Right cardiac atrium (tissue), 5 donors: ENCODE results near the gene MIP. TPM values are rescaled to one million over a fixed set of nuclear protein-coding genes. Genes with fewer than 3 reads are reported as not detected.
"Not testable (repeated sequence)": the region's sequence is repeated elsewhere in the genome, so short reads cannot be mapped to it uniquely, and the experiment has no call there.

Experiments used
- ATAC-seq, 2 donors: fragments of 200-7000 bp; cut with Tn5 transposase; one replicate each; pipeline versions ENCODE4 v1.8.0 to v1.9.1; 2020; ENCODE audit warnings: moderate library complexity in 2 of 2, mild to moderate bottlenecking in 1 of 2
- DNase-seq, 3 donors: peaks; one replicate each; pipeline ENCODE4 v3.0.0-alpha.2; 2020
- H3K27ac ChIP-seq: one replicate; pipeline ENCODE4 v1.5.1; 2013; ENCODE audit warnings: mild to moderate bottlenecking, low read length, control low read depth, moderate library complexity
- H3K27me3 ChIP-seq: one replicate; pipeline ENCODE4 v1.6.1; 2013; ENCODE audit not compliant: control insufficient read depth, insufficient read depth
- H3K4me1 ChIP-seq: one replicate; pipeline ENCODE4 v1.6.1; 2013; ENCODE audit warnings: low read length; ENCODE audit not compliant: control insufficient read depth, insufficient read depth
- H3K4me3 ChIP-seq: one replicate; pipeline ENCODE4 v1.5.1; 2013; ENCODE audit warnings: low read length, control low read depth
- H3K9me3 ChIP-seq: one replicate; pipeline ENCODE4 v1.6.1; 2013; ENCODE audit warnings: low read length; ENCODE audit not compliant: control insufficient read depth
- WGBS: extraction: QIAGEN DNeasy Blood & Tissue Kit; methylation state at CpG from one replicate; pipeline ENCODE4 v1.1.7; 2013; 5-methylcytosine and 5-hydroxymethylcytosine counted together
- intact Hi-C, 4 donors: fragments of 100-400 bp; cut with DNase I; formaldehyde crosslinking; loops; one replicate each; pipeline versions ENCODE4 v1.11.0 to v1.14.0; 2022 to 2023
- polyA plus RNA-seq: library from polyadenylated mRNA; stranded (reverse); fragments of 200-250 nt; gene quantifications from one replicate; pipeline ENCODE4 v1.2.3, GENCODE V29; 2013
- total RNA-seq, 4 donors: library from RNA; stranded (reverse); fragmentation: NEBNext Ultra II Directional; extraction: Animal tissue kit (Norgen Biotek cat#: 25700); gene quantifications; one replicate each; pipeline ENCODE4 v1.2.1, GENCODE V29; 2021
- donor health status: healthy with polysubstance abuse.
- donor health status: DM: no; HTN: yes; CAD: no.
- donor health status: DM: no; HTN: no; CAD: no.
- donor health status: DM: no; HTN: yes; CAD: no; lungs with severe emphysema.
- donor health status: DM: yes; HTN: yes; CAD: no.

Gene MIP
- total and polyA plus RNA-seq, 5 donors = 0.14 to 0.34 (median 0.20) TPM; not detected in 1

DNA sequence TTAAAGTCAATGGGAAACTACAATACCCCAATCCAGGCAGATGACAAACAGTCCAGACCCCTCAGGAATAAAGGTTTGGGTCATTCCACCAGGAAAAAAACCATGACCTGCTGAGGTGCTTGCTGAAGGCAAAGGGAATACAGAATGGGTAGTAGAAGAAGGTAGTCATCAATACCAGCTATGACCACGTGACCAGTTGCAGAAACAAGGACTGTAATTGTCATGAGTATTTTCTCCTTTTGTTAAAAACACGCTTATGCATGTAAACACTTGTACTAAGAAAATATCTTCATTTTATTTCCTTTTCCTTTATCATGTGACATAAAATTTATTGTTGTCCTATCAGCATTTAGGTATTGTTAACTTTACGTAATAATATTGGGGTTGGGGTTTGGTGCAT is 50.2 kb downstream of the MIP start:
- H3K9me3 ChIP-seq, H3K27ac ChIP-seq, intact Hi-C loops, DNase-seq, ATAC-seq, H3K4me3 ChIP-seq, H3K4me1 ChIP-seq, H3K27me3 ChIP-seq: not testable (repeated sequence)
- 90% methylated on average over 3 of the region's 3 CpGs for WGBS

DNA sequence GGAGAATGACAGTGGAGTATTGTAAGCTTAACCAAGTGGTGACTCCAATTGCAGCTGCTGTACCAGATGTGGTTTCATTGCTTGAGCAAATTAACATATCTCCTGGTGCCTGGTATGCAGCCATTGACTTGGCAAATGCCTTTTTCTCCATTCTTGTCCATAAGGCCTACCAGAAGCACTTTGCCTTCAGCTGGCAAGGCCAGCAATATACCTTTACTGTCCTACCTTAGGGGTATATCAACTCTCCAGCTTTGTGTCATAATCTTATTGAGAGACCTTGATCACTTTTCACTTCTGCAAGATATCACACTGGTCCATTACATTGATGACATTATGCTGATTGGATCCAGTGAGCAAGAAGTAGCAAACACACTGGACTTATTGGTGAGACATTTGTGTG is 52.8 kb downstream of the MIP start:
- H3K9me3 ChIP-seq, H3K27me3 ChIP-seq, DNase-seq, H3K27ac ChIP-seq, H3K4me3 ChIP-seq, intact Hi-C loops, H3K4me1 ChIP-seq, ATAC-seq: not testable (repeated sequence)

DNA sequence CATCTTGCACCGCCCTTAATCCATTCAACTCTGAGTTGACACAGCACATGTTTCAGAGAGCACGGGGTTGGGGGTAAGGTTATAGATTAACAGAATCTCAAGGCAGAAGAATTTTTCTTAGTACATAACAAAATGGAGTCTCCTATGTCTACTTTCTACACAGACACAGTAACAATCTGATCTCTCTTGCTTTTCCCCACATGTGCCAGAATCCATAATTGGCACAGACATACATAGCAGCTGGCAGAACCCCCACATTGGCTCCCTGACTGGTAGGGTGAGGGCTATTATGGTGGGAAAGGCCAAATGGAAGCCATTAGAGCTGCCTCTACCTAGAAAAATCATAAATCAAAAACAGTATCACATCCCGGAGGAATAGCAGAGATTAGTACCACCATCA is 53.3 kb downstream of the MIP start:
- ATAC-seq, H3K27me3 ChIP-seq, H3K9me3 ChIP-seq, DNase-seq, H3K27ac ChIP-seq, H3K4me1 ChIP-seq, intact Hi-C loops, H3K4me3 ChIP-seq: not testable (repeated sequence)
- WGBS = 98% methylated on average over 1 of the region's 3 CpGs

Other genes with a start within 250 kb of the MIP start
- 10 to 100 TPM; 43.5 to 63.2 (median 47.0) TPM for gene RNF41, start 232.7 kb downstream of the MIP start, total RNA-seq
- 17.4 TPM for gene RNF41, start 232.7 kb downstream of the MIP start, polyA plus RNA-seq
- gene NABP2, start 230.3 kb downstream of the MIP start, total RNA-seq = 10 to 100 TPM; 20.2 to 26.0 (median 24.4) TPM
- gene NABP2, start 230.3 kb downstream of the MIP start, polyA plus RNA-seq = 19.1 TPM
- under 1 TPM in 1 of 4 donors, not detected in 3; 0.49 TPM for gene SLC39A5, start 224.6 kb downstream of the MIP start, total RNA-seq
- 0.18 TPM for gene SLC39A5, start 224.6 kb downstream of the MIP start, polyA plus RNA-seq
- gene ANKRD52, start 196.3 kb downstream of the MIP start, total RNA-seq = 10 to 100 TPM; 22.8 to 30.7 (median 25.6) TPM
- 13.4 TPM for gene ANKRD52, start 196.3 kb downstream of the MIP start, polyA plus RNA-seq
- 100 to 1,000 TPM in 3 of 4 donors, 10 to 100 TPM in 1; 98.5 to 166 (median 117) TPM for gene COQ10A, start 187.7 kb downstream of the MIP start, total RNA-seq
- gene COQ10A, start 187.7 kb downstream of the MIP start, polyA plus RNA-seq = 159 TPM
- gene CS, start 154.3 kb downstream of the MIP start, total RNA-seq = 100 to 1,000 TPM; 454 to 594 (median 571) TPM
- 250 TPM for gene CS, start 154.3 kb downstream of the MIP start, polyA plus RNA-seq
- 10 to 100 TPM; 52.4 to 65.1 (median 55.1) TPM for gene CNPY2, start 138.7 kb downstream of the MIP start, total RNA-seq
- gene CNPY2, start 138.7 kb downstream of the MIP start, polyA plus RNA-seq = 69.7 TPM
- 10 to 100 TPM; 39.9 to 58.3 (median 49.1) TPM for gene PAN2, start 120.7 kb downstream of the MIP start, total RNA-seq
- gene PAN2, start 120.7 kb downstream of the MIP start, polyA plus RNA-seq = 33.1 TPM
- gene IL23A, start 115.8 kb downstream of the MIP start, total RNA-seq = not detected
- gene IL23A, start 115.8 kb downstream of the MIP start, polyA plus RNA-seq = 0.32 TPM
- gene STAT2, start 94.5 kb downstream of the MIP start, total RNA-seq = 10 to 100 TPM; 44.6 to 67.6 (median 53.5) TPM
- 29.9 TPM for gene STAT2, start 94.5 kb downstream of the MIP start, polyA plus RNA-seq
- not detected for gene APOF, start 91.8 kb downstream of the MIP start, total RNA-seq
- gene APOF, start 91.8 kb downstream of the MIP start, polyA plus RNA-seq = not detected
- 1 to 10 TPM; 2.2 to 3.9 (median 3.6) TPM for gene TIMELESS, start 5.2 kb downstream of the MIP start, total RNA-seq
- gene TIMELESS, start 5.2 kb downstream of the MIP start, polyA plus RNA-seq = 2.2 TPM
- 1 to 10 TPM; 2.6 to 3.3 (median 2.7) TPM for gene SPRYD4, start 13.9 kb upstream of the MIP start, total RNA-seq
- 3.1 TPM for gene SPRYD4, start 13.9 kb upstream of the MIP start, polyA plus RNA-seq
- gene GLS2, start 33.5 kb upstream of the MIP start, total RNA-seq = 1 to 10 TPM in 1 of 4 donors, under 1 TPM in 3; 0.42 to 1.2 (median 0.57) TPM
- 0.63 TPM for gene GLS2, start 33.5 kb upstream of the MIP start, polyA plus RNA-seq
- 10 to 100 TPM; 29.6 to 41.4 (median 37.6) TPM for gene RBMS2, start 67.2 kb upstream of the MIP start, total RNA-seq
- gene RBMS2, start 67.2 kb upstream of the MIP start, polyA plus RNA-seq = 11.0 TPM
- 10 to 100 TPM; 38.4 to 49.2 (median 48.1) TPM for gene BAZ2A, start 175.7 kb upstream of the MIP start, total RNA-seq
- gene BAZ2A, start 175.7 kb upstream of the MIP start, polyA plus RNA-seq = 30.2 TPM
- 1,000 to 10,000 TPM; 1,684 to 2,029 (median 1,762) TPM for gene ATP5F1B, start 191.3 kb upstream of the MIP start, total RNA-seq
- gene ATP5F1B, start 191.3 kb upstream of the MIP start, polyA plus RNA-seq = 1,409 TPM
- gene PTGES3, start 233.6 kb upstream of the MIP start, total RNA-seq = 100 to 1,000 TPM; 127 to 176 (median 150) TPM
- 116 TPM for gene PTGES3, start 233.6 kb upstream of the MIP start, polyA plus RNA-seq